DOHH2 (cell line): ENCODE results near the gene OR2A25.

Experiments
- CTCF ChIP-seq: fragments of 200-600 bp; sonication (generic); IDR thresholded peaks from one replicate; pipeline ENCODE4 v1.5.1; 2014; ENCODE audit warnings: antibody characterized with exemption, mild to moderate bottlenecking, low read depth, low read length; ENCODE audit not compliant: poor library complexity, severe bottlenecking
- EZH2phosphoT487 ChIP-seq: fragments of 200-600 bp; sonication (generic); IDR thresholded peaks from 2 replicates; pipeline ENCODE4 v1.6.1; 2017; ENCODE audit warnings: borderline replicate concordance, mild to moderate bottlenecking, antibody characterized with exemption, low read length, moderate library complexity, mixed read lengths

- TF ChIP-seq EZH2phosphoT487 (no peak), CTCF (no peak)
Observed at GRCh38 chr7:144113651-144114050, 44.0 kb downstream of the OR2A25 start.
